ENCODE measurements around the gene CPXM2.

Gene CPXM2
- 0 to 0.14 (median 0) reads per million in 18 experiments for total RNA-seq

DNA sequence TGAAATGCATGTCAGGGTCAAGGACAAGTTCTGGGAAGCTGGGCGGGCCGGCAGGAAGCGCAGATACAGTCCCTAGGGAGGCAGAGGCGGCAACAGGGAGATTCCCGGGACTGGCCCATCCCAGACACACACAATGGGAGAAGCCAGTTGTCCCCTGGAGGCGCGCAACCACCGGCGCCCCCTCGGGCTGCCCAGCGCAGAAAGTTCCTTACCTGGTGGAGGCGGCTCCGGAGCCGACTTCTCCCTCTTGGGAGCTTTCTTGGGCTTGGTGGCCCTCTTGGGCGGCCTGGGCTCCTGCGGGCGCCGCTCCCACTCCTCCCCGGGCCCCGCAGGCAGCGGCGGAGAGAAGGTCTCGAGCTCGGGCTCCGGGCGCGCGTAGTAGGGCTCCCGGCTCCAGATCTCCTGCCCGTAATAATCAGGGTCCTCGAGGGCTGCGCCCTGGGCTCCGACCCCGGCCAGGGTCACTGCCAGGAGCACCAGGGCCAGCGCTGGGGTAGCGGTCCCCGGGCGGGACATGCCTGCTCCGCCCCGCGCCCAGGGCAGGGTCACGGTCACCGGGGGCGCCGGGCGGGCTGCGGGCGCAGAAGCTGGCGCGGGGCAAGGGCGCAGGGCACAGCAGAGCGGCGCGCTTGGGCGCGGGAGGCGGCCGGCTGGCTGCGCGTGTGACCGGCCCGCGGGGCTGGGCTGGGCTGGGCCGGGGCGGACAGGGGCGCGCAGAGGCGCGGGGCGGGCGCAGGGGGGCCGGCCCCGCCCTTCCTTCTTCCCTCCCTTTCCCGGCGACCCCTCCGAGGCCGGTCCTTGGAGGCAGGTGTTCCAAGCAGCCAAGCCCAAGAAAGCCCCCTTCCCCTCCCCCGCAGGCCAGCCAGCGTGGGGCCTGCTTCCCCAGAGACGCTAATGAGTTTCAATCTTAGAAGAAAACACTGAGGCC is at the start of gene CPXM2:
Gene CPXM2 (minus strand): TSS at position 664 of the 928 bp plus-strand sequence. CDS start 148 bp downstream, at position 516.
- DNase-seq = no peak

DNA sequence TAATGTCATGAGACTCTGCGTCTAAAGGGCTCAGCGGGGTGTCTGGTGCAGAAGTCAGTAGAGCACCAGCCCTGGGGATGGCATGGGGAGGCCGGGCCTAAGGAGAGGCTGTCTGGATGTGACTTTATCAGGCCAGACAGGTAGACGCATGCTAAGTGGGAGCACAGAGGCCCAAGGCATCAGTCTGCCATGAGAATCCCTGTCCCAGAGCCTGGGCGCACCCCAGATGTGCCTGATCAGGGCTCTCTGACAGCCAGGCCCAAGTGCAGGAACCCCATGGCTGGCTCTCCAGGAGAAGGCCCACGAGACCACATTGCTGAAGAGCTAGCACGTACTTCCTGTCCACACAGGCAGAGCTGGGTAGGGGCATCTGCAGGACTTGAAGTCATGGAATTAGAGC is 48.0 kb upstream of the CPXM2 start:
- no peak for DNase-seq

DNA sequence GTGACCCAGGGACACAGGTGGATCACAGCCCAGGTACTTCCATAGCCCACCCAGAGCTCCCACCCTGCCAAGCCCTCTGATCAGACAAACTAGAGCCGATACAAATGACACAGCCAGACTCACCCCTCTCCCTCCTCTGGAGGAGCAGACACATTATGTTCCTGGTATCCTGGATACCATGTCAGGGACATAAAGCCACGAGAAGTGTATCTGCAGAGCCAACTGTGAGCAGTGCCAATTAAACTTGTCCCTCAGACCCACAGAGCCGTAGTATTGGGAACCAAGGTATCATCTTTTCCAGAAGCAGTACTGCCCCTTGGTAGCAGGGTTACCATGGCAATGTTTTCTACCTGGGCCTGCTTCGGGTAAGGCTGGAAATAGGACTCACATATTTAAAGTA is 47.3 kb upstream of the CPXM2 start:
- no peak for DNase-seq

DNA sequence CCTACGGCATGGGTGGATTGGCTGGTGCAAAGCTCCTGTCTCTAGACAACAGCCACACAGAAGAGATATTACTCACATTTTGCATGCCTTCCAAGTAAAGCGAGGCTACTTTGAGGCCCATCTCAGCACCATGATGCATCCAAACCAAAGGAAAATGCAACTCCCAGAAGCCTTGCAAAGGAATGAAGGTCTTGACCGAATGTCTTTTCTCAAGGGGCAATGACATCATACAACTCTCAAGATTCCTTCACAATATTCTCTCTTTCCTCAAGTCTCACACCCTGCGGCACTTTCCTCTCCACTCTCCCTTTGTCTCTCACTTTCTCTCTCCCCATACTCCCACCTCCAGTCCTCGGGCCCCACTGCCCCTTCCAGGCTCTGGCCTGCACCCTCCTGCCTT is 44.8 kb upstream of the CPXM2 start:
- DNase-seq = no peak

DNA sequence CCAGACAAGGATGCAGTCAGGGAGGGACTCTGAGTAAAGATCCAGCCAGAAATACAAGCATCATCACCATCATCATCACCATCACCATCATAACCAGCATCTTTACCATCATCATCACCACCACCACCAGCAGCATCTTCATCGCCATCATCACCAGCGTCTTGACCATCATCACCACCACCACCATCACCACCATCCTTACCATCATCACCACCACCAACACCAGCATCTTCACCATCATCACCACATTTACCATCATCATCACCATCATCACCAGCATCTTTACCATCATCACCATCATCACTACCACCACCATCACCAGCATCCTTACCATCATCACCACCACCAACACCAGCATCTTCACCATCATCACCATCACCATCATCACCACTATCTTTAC is 44.1 kb upstream of the CPXM2 start:
- no peak for DNase-seq

DNA sequence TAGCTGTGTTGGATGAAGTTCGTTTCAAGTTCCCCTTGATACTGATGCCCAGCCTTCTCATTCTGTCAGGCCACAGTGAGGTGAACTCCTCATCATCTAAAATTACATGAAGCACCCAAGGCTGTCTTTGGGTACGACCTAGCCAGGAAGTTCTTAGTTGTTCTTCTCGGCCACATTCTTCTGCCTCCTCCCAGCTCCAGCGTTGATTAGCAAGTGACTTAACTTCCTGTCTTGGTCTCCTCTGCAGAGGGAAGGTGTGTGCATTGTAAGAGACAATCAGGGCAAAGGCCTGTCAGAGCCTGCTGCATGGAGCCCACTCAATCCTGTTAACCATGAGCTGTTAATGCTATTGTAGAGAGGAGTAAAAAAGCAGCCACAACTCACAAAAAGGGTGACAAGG is 43.2 kb upstream of the CPXM2 start:
- no peak for DNase-seq

DNA sequence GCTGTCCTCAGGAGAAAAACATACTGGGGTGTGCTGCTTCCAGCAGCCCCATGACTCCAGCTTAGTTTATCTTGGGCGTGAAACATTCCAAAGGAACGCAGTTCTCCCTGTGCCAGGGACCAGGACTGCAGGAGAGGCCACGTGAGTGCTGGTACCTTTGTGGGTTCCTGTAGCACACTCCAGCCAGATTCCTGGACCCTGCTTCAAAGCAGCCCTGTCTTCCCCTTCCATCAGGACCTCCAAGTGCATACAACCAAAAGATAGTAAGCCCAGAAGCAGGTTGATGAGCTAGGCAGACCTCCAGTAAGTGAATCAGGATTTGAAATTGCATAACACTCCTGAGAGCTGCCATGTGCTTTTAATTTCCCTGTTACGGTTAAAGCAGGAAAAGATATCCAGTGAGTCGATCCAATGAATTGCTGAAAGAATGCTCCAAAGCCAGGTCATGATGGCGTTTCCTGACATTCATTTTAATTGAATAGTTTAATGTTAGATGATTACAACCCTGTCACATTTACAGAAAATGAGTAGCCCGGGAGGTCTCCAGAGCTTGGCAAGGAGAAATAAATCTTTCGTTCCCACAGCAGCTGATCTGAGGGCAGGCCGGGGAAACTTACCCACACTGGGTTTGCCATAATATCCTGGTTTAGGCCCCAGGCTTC is 38.9 kb upstream of the CPXM2 start:
- no peak for DNase-seq

DNA sequence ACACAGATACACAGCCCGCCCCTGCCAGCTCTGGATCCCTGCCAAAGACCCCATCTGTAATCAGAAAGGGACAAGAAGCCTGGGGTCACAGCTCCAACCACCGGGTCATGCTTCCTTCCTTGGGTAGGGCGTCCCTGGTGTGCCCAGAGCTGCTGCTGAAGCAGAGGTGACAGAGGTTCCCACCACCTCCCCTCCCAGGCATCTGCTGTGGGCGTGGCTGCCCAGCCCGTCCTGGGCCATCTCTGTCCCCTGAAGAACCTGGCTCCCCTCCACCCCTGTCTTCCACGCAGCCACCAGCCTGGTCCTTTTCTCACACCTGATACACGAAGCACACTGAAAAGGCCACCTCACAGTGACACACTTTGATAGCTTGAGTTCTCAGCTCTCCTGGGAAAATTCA is 38.2 kb upstream of the CPXM2 start:
- no peak for DNase-seq

DNA sequence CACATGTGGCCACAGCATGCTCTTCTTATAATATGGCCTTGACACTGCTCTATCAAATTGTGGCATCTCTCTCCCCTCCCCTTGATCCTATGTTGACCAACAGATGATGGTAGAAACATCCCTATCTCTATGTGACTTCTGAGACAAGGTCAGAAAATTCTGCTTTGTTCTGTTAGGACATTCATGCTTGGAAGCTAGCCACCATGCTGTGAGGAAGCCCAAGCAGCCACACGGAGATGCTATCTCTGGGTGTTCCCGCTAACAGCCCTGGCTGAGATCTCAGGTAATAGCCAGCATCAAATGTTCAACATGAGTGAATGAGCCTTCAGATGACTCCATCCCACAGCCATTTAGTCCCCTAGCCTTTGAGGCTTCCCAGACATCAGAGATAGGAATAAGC is 36.8 kb upstream of the CPXM2 start:
- DNase-seq = no peak

DNA sequence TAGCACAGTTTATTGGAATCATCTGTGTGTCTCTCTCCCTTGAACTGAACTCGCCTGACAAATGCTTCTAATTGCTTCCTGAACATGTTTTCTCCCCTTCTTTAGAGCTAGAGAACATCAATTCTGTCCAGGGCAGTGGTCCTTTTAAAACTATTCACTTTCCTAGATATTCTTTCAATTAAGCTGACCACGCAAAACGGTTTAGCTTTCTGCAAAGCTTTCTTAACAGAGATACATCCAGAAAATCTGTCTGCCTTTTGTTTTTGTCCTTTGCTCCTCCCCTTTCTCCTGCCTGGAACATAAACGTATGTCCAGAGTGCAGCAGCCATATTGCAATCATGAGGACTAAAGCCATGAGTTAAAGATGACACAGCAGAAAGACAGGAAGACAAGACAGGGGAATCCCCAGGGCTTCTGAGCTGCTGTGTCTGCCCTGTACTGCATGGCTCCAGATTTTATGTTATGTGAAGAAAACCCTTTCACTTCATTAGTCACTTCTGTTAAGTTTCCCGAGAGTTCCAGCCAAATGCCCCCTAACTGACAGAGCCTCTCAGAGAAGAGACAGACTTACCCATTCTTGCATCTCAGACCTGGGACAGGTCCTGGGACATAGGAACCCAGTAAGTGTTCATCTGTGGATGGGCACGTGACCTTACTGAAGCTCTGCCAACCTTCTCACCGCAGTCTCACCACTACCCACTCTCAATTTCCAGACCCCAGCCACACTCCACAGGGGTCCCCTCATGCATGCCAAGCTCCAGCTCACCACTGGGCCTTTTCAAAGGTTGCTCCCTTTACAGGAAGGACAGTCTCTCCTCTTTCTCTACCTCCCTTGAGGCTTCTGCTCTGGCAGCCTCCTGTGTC is 35.0 kb upstream of the CPXM2 start:
- peak in 1 of 2 donors; percentile 15 for DNase-seq

DNA sequence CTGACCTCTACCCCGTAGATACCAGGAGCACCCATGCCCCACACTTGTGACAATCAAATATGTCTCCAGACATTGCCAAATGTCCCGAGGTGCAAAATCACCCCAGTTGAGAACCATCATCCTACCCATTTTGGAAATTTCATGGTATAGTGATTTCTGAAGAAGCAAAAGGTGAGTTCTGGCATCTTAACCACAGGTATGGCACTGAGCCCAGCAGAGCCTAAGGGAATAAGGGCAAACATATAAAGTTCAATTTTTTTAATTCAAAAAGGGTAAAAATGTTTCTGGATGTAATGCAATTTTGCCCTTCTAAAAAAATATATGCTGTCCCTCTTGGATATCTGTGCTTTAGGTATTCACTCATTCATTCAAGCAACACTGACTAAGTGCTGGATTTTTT is 30.5 kb upstream of the CPXM2 start:
- no peak for DNase-seq

DNA sequence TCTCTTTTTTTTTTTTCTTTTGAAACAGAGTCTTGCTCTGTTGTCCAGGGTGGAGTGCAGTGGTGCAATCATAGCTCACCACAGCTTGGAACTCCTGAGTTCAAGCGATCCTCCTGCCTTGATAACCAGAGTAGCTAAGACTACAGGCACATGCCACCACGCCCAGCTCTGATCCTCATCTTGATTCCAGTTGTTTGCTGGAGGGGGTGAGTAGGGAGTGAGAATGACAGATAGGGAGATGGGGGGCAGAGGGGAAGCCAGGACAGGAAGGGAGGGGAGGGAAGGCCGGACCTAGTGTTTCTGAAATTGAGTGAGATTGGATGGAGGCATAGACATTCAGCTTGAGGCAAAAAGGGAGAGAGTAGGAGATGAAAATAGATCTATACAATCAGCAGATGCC is 25.2 kb upstream of the CPXM2 start:
- no peak for DNase-seq

DNA sequence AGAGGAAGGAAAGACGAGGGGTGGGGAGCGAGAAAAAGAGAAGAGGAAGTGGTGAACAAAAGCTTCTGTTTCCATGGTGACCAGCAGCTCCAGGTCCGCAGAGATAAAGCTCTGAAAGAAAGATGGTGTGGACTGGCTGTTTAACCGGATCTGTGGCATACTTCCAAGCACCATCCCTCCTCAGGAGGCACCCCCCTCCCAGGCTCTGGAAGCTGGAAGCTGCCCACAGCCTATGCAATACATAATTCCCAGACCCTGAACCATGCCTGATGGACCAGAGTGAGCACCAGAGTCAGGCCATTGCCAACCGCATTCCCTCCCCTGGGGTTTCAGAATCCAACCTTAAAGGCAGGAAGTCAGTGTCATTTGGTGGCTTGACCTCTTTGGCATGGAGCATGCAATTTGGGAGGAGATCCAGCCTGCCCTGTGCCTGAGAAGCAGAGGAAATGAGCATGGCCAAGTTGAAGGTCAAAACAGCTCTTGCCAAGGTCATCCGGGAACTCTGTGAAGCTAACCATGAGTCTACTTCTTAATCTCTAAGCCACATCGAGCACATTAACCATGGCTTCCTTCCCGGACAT is 22.2 kb upstream of the CPXM2 start:
- DNase-seq = peak; percentile 12 to 15

DNA sequence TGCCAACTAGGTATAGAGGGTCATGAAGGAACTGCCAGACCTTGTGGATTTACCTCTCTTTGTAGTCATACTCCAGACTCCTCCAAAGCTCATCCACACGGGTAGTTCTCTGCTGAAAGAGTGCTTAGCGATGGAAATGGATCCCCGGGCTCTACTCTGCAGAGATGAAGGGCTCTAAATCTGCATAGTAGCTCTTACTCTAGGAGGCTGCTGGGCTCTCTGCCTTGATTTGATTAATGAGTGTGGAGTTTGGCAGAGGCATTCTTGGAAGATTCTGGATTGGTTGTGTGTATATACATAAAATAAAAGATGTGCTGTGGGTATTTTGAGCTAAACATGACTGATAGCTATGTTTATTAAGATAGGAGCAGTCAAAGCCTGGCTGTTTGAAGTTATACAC is 21.3 kb upstream of the CPXM2 start:
- no peak for DNase-seq

DNA sequence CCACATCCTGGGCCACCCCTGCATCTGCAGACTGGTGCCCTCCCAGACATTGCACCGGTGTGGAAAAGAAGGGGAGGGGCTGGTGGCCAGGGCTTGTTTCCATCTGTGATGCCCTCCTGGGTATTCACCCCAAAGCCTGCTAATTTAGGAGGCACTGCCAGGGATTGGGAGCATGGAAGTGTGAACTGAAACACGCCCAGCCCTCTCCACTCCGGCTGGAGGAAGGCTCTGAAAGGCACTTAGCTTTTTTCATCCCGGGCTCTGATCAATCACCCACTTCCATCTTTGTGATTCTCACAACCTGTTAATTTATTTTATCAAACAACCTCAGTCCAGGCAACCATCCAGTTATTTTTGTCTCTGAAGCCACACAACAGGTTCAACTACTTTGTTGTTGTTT is 20.9 kb upstream of the CPXM2 start:
- DNase-seq = no peak

DNA sequence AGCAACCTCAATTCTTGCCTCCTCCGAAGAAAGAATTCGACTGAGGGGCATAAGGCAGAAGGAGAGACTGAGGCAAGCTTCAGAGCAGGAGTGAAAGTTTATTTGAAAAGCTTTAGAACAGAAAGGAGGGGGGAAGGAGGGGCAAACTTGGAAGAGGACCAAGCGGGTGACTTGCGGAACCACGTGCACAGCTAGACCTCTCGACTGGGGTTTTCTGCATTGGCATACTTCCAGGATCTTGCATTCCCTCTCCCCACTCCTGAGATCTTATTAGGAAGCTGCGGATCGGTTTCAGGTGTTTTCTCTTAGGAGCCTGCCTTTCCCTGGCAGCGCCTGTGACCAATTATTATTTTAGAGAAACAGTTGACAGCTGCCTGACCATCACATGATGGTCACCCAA is 20.3 kb upstream of the CPXM2 start:
- no peak for DNase-seq

DNA sequence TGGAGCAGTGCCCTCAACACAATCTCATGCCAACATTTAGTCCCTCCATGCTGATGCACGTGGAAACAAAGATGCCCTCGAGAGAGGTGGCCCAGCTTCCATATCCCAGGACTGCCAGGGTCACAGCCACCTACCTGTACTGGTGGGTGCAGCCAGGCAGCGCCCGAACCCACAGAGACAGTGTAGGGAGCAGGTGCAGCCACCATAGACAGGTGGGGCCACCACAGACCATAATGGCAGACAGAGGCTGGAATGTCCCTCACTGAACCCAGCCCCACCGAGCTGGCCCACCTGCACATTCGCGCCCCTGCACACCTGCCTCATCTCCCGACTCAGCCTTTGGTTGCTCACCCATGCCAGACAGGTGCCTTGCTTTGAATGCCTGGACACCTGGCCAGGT is 18.3 kb upstream of the CPXM2 start:
- no peak for DNase-seq

DNA sequence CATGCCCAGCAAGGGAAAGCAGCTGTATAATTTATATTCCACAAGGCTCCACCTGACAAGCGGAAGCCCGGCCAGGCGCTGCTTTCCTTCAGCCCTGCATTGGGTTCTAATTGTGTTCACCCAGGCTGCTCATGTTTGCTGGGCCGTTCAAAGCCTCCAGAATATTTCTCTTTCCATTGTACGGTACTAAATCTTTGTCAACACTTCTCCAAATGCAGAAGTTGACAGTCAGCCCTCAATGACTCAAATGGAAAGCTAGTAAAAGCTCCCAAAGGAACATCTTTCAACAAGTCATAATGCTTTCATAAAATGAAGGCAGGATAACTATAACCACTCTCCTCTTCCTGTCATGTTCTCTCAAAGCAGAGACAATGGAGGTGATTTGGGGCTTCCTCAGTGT is 17.8 kb upstream of the CPXM2 start:
- DNase-seq = no peak

DNA sequence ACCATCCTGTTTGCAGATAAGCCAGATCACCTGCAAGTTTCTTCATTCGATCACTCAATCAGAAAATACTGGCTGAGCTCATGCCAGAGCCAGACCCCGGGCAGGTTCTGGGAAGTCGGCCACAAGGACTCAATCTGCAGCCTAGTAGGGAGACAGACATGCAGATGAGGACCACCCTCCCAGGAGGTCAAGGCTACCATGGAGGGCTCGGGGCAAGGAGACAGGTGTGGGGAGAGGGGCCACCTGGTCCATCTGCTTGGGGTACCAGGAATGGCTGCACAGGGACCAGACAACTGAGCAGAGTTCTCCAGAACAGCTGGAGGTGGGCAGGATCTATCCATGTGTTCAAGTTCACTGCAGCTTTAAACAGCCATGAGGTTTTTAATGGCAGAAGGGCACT is 16.8 kb upstream of the CPXM2 start:
- no peak for DNase-seq

DNA sequence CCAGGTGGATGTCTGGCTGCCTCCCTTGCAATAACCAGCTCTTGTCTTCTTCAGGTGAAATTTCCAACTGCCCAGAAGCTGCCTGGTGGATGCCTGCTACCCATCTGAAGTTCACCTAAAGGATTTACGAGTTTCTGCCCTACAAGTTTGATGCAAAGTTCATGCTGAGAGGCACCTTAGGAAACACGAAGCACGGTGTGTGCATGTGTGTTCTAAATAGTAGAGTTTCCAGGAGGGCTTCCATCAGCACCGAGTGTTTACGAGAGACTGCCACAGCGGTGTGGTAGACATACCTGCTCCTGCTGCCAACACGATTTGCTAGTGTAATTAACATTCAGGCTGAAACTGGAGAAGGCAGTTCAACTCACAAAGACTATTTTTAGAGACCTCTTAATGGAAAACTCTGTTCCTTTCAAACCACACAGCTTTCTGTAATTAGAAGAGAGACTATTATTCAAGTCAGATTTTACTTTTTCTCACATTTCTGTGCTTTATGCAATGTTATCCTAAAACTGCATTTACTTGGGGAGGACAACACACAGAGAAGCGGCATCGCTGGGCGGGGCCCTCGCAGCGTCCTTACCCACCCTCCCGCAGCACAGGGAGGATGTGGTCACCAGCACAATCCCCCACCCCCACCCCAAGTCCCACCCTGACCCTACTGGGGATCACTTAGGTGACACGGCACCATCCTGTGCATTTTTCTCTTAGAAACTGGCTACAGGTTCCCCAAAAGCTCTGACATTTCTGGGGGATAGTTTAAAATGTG is 15.5 kb upstream of the CPXM2 start:
- DNase-seq = no peak

DNA sequence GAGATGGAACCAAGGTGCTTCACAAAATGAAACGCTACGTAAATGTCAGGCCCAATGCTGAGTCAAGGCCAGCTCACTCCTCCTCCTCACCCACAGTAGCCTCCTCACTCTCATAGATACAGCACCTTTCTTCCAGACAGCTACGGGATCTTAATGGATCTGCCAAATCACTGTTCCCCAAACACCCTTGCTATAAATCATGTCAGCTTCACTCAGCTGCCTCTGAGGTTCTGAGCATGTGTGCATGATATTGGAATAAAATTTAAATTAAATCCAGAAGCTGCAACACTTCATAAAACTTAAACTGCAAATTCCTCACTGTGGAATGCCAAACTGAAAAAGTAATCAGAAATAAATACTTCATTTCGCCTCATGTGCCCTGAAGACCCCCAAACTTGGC is 14.7 kb upstream of the CPXM2 start:
- DNase-seq = no peak

DNA sequence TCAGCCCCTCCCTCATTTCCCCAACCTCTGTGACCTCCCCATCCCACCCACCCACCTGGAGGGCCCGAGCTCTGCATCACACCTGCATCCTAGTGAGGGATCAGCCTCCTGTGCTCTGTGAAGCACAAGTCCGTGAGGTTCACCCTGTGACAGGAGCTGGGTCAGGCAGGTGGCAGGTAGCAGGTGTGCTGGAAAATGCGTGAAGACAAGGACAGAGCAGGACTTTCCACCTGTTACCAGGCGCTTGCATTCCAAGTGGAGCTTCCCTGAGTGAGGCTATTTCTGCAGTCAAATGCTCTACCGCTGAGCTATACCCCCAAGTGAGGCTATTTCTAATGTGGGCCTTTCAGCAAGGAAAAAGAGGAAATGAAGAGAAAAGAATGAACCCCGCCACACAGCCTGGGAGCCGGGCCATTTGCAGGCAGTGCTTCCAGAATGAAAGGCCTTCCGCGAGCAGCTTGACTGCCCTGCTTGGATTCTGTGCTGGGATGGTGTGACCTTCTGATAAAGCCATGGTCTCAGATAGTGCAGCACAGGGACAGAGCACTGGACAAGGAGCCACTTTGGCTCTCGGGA is 13.3 kb upstream of the CPXM2 start:
- no peak for DNase-seq

Data from inflammatory macrophage (primary cell).